Central memory CD8-positive, alpha-beta T cell (primary cell): Measurements from ENCODE around the gene LCN9.

Experiments
- ATAC-seq: fragments of 150-1000 bp; cut with Tn5 transposase; replicated peaks from 2 replicates; pipeline ENCODE4 v1.10.0; 2022; ENCODE audit warnings: mild to moderate bottlenecking, moderate FRiP score, moderate number of reproducible peaks; ENCODE audit not compliant: poor library complexity, severe bottlenecking; ENCODE audit errors: extremely low read depth
- DNase-seq, 2 donors: peaks; one replicate each; pipeline ENCODE4 v3.0.0; 2021; ENCODE audit warnings: low spot score in 2 of 2
- H3K27ac Mint-ChIP-seq: one replicate; pipeline ENCODE4 v1.8.0; 2022; ENCODE audit warnings: low read depth, mild to moderate bottlenecking, moderate library complexity, mixed read lengths
- H3K27me3 Mint-ChIP-seq: one replicate; pipeline ENCODE4 v1.8.0; 2022; ENCODE audit warnings: mixed read lengths
- H3K36me3 Mint-ChIP-seq: one replicate; pipeline ENCODE4 v1.8.0; 2022; ENCODE audit warnings: mild to moderate bottlenecking, moderate library complexity, mixed read lengths; ENCODE audit not compliant: insufficient read depth
- H3K4me1 Mint-ChIP-seq: one replicate; pipeline ENCODE4 v1.8.0; 2022; ENCODE audit warnings: mixed read lengths
- H3K4me3 Mint-ChIP-seq: one replicate; pipeline ENCODE4 v1.8.0; 2022; ENCODE audit warnings: mild to moderate bottlenecking, moderate library complexity, mixed read lengths
- H3K9me3 Mint-ChIP-seq: one replicate; pipeline ENCODE4 v1.8.0; 2022; ENCODE audit warnings: mixed read lengths

The LCN9 gene

GRCh38 chr9:135662758-135663450 is at the start of gene LCN9:
LCN9 (plus strand) TSS chr9:135663309; CDS start chr9:135663322, 13 bp downstream.
- no peak within 1 kb of the TSS for H3K27ac Mint-ChIP-seq
- H3K4me1 Mint-ChIP-seq: no peaks in the 10 kb centered on the region
- no peak within 1 kb of the TSS for H3K4me3 Mint-ChIP-seq
- ATAC-seq (no peak), DNase-seq (no peak)
- peaks cover 10% of the 10 kb centered on the region for H3K27me3 Mint-ChIP-seq
- peaks cover 2% of the 10 kb centered on the region for H3K36me3 Mint-ChIP-seq
- no peaks in the 10 kb centered on the region for H3K9me3 Mint-ChIP-seq

GRCh38 chr9:135613946-135614805 is 48.9 kb upstream of the LCN9 start:
- Mint-ChIP-seq H3K27me3 (peaks cover 32% of the 10 kb centered on the region), H3K4me1 (no peaks in the 10 kb centered on the region), H3K9me3 (no peaks in the 10 kb centered on the region), H3K27ac (no peak overlapping the region), H3K4me3 (no peak overlapping the region), H3K36me3 (no peaks in the 10 kb centered on the region)
- no peak for DNase-seq
- no peak for ATAC-seq

- Mint-ChIP-seq H3K4me3 (no peak overlapping the region), H3K36me3 (no peaks in the 10 kb centered on the region), H3K4me1 (no peaks in the 10 kb centered on the region), H3K27ac (no peak overlapping the region), H3K9me3 (no peaks in the 10 kb centered on the region), H3K27me3 (peaks cover 34% of the 10 kb centered on the region)
- no peak for DNase-seq
- ATAC-seq: no peak
These were observed 48.1 kb upstream of the LCN9 start for GRCh38 chr9:135614821-135615665.

- H3K27me3 Mint-ChIP-seq: peaks cover 34% of the 10 kb centered on the region
- H3K36me3 Mint-ChIP-seq: no peaks in the 10 kb centered on the region
- H3K4me3 Mint-ChIP-seq: no peak overlapping the region
- ATAC-seq (no peak), DNase-seq (no peak)
- H3K4me1 Mint-ChIP-seq: no peaks in the 10 kb centered on the region
- H3K9me3 Mint-ChIP-seq: no peaks in the 10 kb centered on the region
- H3K27ac Mint-ChIP-seq: no peak overlapping the region
These were observed 47.2 kb upstream of the LCN9 start for GRCh38 chr9:135615666-135616618.

- DNase-seq: no peak
- Mint-ChIP-seq H3K36me3 (no peaks in the 10 kb centered on the region), H3K4me1 (no peaks in the 10 kb centered on the region), H3K27me3 (peaks cover 34% of the 10 kb centered on the region), H3K27ac (no peak overlapping the region), H3K9me3 (no peaks in the 10 kb centered on the region), H3K4me3 (no peak overlapping the region)
- ATAC-seq: no peak
These were observed 46.2 kb upstream of the LCN9 start for GRCh38 chr9:135616619-135617537.

GRCh38 chr9:135617538-135617900 is 45.6 kb upstream of the LCN9 start:
- Mint-ChIP-seq H3K36me3 (no peaks in the 10 kb centered on the region), H3K4me3 (no peak overlapping the region), H3K4me1 (no peaks in the 10 kb centered on the region), H3K27me3 (peaks cover 34% of the 10 kb centered on the region), H3K27ac (no peak overlapping the region), H3K9me3 (no peaks in the 10 kb centered on the region)
- ATAC-seq: no peak
- DNase-seq: no peak

GRCh38 chr9:135617991-135618411 is 45.1 kb upstream of the LCN9 start:
- H3K27ac Mint-ChIP-seq: no peak overlapping the region
- no peaks in the 10 kb centered on the region for H3K9me3 Mint-ChIP-seq
- no peak overlapping the region for H3K4me3 Mint-ChIP-seq
- peaks cover 33% of the 10 kb centered on the region for H3K27me3 Mint-ChIP-seq
- DNase-seq: no peak
- ATAC-seq: no peak
- H3K4me1 Mint-ChIP-seq: no peaks in the 10 kb centered on the region
- no peaks in the 10 kb centered on the region for H3K36me3 Mint-ChIP-seq

- no peaks in the 10 kb centered on the region for H3K4me1 Mint-ChIP-seq
- H3K9me3 Mint-ChIP-seq: no peaks in the 10 kb centered on the region
- no peaks in the 10 kb centered on the region for H3K36me3 Mint-ChIP-seq
- H3K27ac Mint-ChIP-seq: no peak overlapping the region
- DNase-seq (no peak), ATAC-seq (no peak)
- peaks cover 29% of the 10 kb centered on the region for H3K27me3 Mint-ChIP-seq
- no peak overlapping the region for H3K4me3 Mint-ChIP-seq
These were observed 44.1 kb upstream of the LCN9 start for GRCh38 chr9:135618866-135619598.

GRCh38 chr9:135619599-135619886 is 43.6 kb upstream of the LCN9 start:
- no peaks in the 10 kb centered on the region for H3K9me3 Mint-ChIP-seq
- no peak overlapping the region for H3K4me3 Mint-ChIP-seq

GRCh38 chr9:135620558-135620957 is 42.6 kb upstream of the LCN9 start:
- ATAC-seq: no peak
- Mint-ChIP-seq H3K36me3 (no peaks in the 10 kb centered on the region), H3K9me3 (no peaks in the 10 kb centered on the region), H3K4me3 (no peak overlapping the region), H3K27me3 (peaks cover 41% of the 10 kb centered on the region), H3K27ac (no peak overlapping the region), H3K4me1 (no peaks in the 10 kb centered on the region)
- no peak for DNase-seq

More at GRCh38 chr9:135619599-135619886, 43.6 kb upstream of the LCN9 start:
- no peaks in the 10 kb centered on the region for H3K36me3 Mint-ChIP-seq
- peaks cover 34% of the 10 kb centered on the region for H3K27me3 Mint-ChIP-seq
- DNase-seq (no peak), ATAC-seq (no peak)
- no peaks in the 10 kb centered on the region for H3K4me1 Mint-ChIP-seq
- H3K27ac Mint-ChIP-seq: no peak overlapping the region
